Common myeloid progenitor, CD34-positive (primary cell): ENCODE results near the gene ALKBH2.

Experiments used
- CTCF ChIA-PET: fragments of 350-600 bp; sonication (Branson Sonifier 250); formaldehyde crosslinking; loops from one replicate; lab custom pipeline; 2021; ENCODE audit warnings: antibody characterized with exemption; lab: Charles Lee
- POLR2A ChIA-PET: fragments of 350-600 bp; sonication (Branson Sonifier 250); formaldehyde crosslinking; loops from one replicate; lab custom pipeline; 2021; ENCODE audit warnings: antibody characterized with exemption; lab: Charles Lee
- DNase-seq, 3 donors: peaks; one replicate each; pipeline versions ENCODE4 v3.0.0 to v3.0.0-alpha.2; 2013
- H3K27ac ChIP-seq, 2 experiments: 1 replicate in 1 of 2; 2 replicates in 1 of 2; pipeline ENCODE4 v1.7.0; 2013; ENCODE audit warnings: inconsistent platforms in 2 of 2, low read length in 2 of 2, mild to moderate bottlenecking in 2 of 2, low read depth in 1 of 2, moderate library complexity in 1 of 2; ENCODE audit not compliant: severe bottlenecking in 2 of 2, insufficient read depth in 1 of 2, poor library complexity in 1 of 2
- H3K27me3 ChIP-seq, 5 experiments: replicated peaks in 2 of 5; 1 replicate in 3 of 5; 2 replicates in 2 of 5; pipeline versions ENCODE4 v1.6.1 to v1.7.0; 2013; ENCODE audit warnings: low read length in 4 of 5, mild to moderate bottlenecking in 2 of 5, moderate library complexity in 2 of 5, inconsistent platforms in 1 of 5; ENCODE audit not compliant: insufficient read depth in 5 of 5, control insufficient read depth in 4 of 5
- H3K36me3 ChIP-seq, 4 experiments: 1 replicate in 2 of 4; 2 replicates in 2 of 4; pipeline versions ENCODE4 v1.6.1 to v1.7.0; 2013; ENCODE audit warnings: low read length in 3 of 4, control low read depth in 1 of 4, mild to moderate bottlenecking in 1 of 4; ENCODE audit not compliant: control insufficient read depth in 4 of 4, insufficient read depth in 4 of 4
- H3K4me1 ChIP-seq, 4 experiments: 1 replicate in 3 of 4; 2 replicates in 1 of 4; pipeline versions ENCODE4 v1.6.1 to v1.7.1; 2013; ENCODE audit warnings: low read length in 3 of 4, mild to moderate bottlenecking in 3 of 4, control low read depth in 1 of 4, inconsistent platforms in 1 of 4, moderate library complexity in 1 of 4; ENCODE audit not compliant: control insufficient read depth in 4 of 4, insufficient read depth in 4 of 4; ENCODE audit errors: control extremely low read depth in 1 of 4
- H3K4me3 ChIP-seq, 7 experiments: 1 replicate in 4 of 7; 2 replicates in 3 of 7; pipeline versions ENCODE4 v1.5.1 to v1.7.0; 2013; ENCODE audit warnings: mild to moderate bottlenecking in 7 of 7, low read length in 6 of 7, moderate library complexity in 6 of 7, inconsistent platforms in 2 of 7, low read depth in 2 of 7, control low read depth in 1 of 7; ENCODE audit not compliant: insufficient read depth in 4 of 7, control insufficient read depth in 1 of 7; ENCODE audit errors: extremely low read depth in 1 of 7
- H3K9me3 ChIP-seq, 5 experiments: 1 replicate in 4 of 5; 2 replicates in 1 of 5; pipeline versions ENCODE4 v1.6.1 to v1.7.1; 2013; ENCODE audit warnings: low read length in 4 of 5, mild to moderate bottlenecking in 2 of 5, inconsistent platforms in 1 of 5, low read depth in 1 of 5, moderate library complexity in 1 of 5; ENCODE audit not compliant: control insufficient read depth in 4 of 5, insufficient read depth in 2 of 5; ENCODE audit errors: control extremely low read depth in 1 of 5
- WGBS: methylation state at CpG from one replicate; pipeline ENCODE4 v1.1.5; 2013; ENCODE audit not compliant: insufficient coverage; 5-methylcytosine and 5-hydroxymethylcytosine counted together

Gene ALKBH2

GRCh38 chr12:109131154-109132050 lies 38.1 kb upstream of the ALKBH2 start:
- Histone ChIP-seq H3K27ac (no peak overlapping the region), H3K36me3 (no peaks in the 10 kb centered on the region), H3K27me3 (peaks cover 0 to 2% (median 0%) of the 10 kb centered on the region in 5 experiments), H3K4me1 (no peaks in the 10 kb centered on the region), H3K9me3 (peaks cover 0 to 4% (median 1%) of the 10 kb centered on the region in 5 experiments), H3K4me3 (no peak overlapping the region)
- CTCF ChIA-PET = interaction anchor here (0.9 to 1.9 kb wide), 4 partner anchors 12 to 19 kb away, joined by 4 to 6 read pairs (median 4); no protein-coding TSS in a partner anchor
- no peak for DNase-seq
- WGBS = 89% methylated on average over 19 of the region's 24 CpGs
- POLR2A ChIA-PET = interaction anchor here (0.6 kb wide), 1 partner anchor 9 kb away, joined by 4 read pairs; no protein-coding TSS in a partner anchor

GRCh38 chr12:109130297-109131153 lies 37.3 kb upstream of the ALKBH2 start:
- no peak for DNase-seq
- Histone ChIP-seq H3K4me1 (no peaks in the 10 kb centered on the region), H3K27ac (no peak overlapping the region), H3K36me3 (no peaks in the 10 kb centered on the region), H3K9me3 (peaks cover 0 to 2% (median 0%) of the 10 kb centered on the region in 5 experiments), H3K4me3 (no peak overlapping the region), H3K27me3 (peaks cover 0 to 2% (median 0%) of the 10 kb centered on the region in 5 experiments)
- WGBS = 93% methylated on average over 13 of the region's 15 CpGs
- CTCF ChIA-PET = interaction anchor here (1.6 kb wide), 1 partner anchor 18 kb away, joined by 6 read pairs; no protein-coding TSS in a partner anchor
- POLR2A ChIA-PET = interaction anchor here (0.6 kb wide), 1 partner anchor 8 kb away, joined by 4 read pairs; no protein-coding TSS in a partner anchor

GRCh38 chr12:109127533-109128242 lies 34.4 kb upstream of the ALKBH2 start:
- POLR2A ChIA-PET = no interaction called here
- 89% methylated on average over 12 of the region's 13 CpGs for WGBS
- no peaks in the 10 kb centered on the region for H3K36me3 ChIP-seq
- H3K4me3 ChIP-seq = no peak overlapping the region
- DNase-seq = no peak
- CTCF ChIA-PET = interaction anchor here (1.2 kb wide), 1 partner anchor 8 kb away, joined by 3 read pairs; no protein-coding TSS in a partner anchor
- peaks cover 0 to 2% (median 0%) of the 10 kb centered on the region in 5 experiments for H3K27me3 ChIP-seq
- no peaks in the 10 kb centered on the region for H3K9me3 ChIP-seq
- H3K4me1 ChIP-seq = no peaks in the 10 kb centered on the region
- no peak overlapping the region for H3K27ac ChIP-seq

GRCh38 chr12:109126784-109127183 lies 33.5 kb upstream of the ALKBH2 start:
- DNase-seq = no peak
- ChIA-PET POLR2A (no interaction called here), CTCF (interaction anchor here (1.0 kb wide), 1 partner anchor 14 kb away, joined by 4 read pairs; no protein-coding TSS in a partner anchor)
- WGBS = 94% methylated on average over 3 of the region's 3 CpGs
- H3K9me3 ChIP-seq = no peaks in the 10 kb centered on the region
- H3K27ac ChIP-seq = no peak overlapping the region
- no peak overlapping the region for H3K4me3 ChIP-seq
- H3K4me1 ChIP-seq = no peaks in the 10 kb centered on the region
- no peaks in the 10 kb centered on the region for H3K36me3 ChIP-seq
- H3K27me3 ChIP-seq = peaks cover 0 to 2% (median 0%) of the 10 kb centered on the region in 5 experiments

- Histone ChIP-seq H3K9me3 (no peaks in the 10 kb centered on the region), H3K27ac (no peak overlapping the region), H3K4me3 (no peak overlapping the region), H3K4me1 (no peaks in the 10 kb centered on the region), H3K27me3 (peaks cover 0 to 2% (median 0%) of the 10 kb centered on the region in 5 experiments), H3K36me3 (no peaks in the 10 kb centered on the region)
- ChIA-PET CTCF (interaction anchor here (1.0 to 1.4 kb wide), 2 partner anchors 13 to 14 kb away, joined by 4 read pairs; no protein-coding TSS in a partner anchor), POLR2A (no interaction called here)
- no peak for DNase-seq
- WGBS = 98% methylated on average over 6 of the region's 7 CpGs
Observed at GRCh38 chr12:109125791-109126190, 32.5 kb upstream of the ALKBH2 start.

- 94% methylated on average over 8 of the region's 12 CpGs for WGBS
- POLR2A ChIA-PET = no interaction called here
- no peak for DNase-seq
- Histone ChIP-seq H3K27me3 (peaks cover 0 to 2% (median 0%) of the 10 kb centered on the region in 5 experiments), H3K9me3 (no peaks in the 10 kb centered on the region), H3K36me3 (no peaks in the 10 kb centered on the region), H3K27ac (no peak overlapping the region), H3K4me3 (no peak overlapping the region), H3K4me1 (no peaks in the 10 kb centered on the region)
- CTCF ChIA-PET = interaction anchor here (1.3 to 1.4 kb wide), 2 partner anchors 13 to 30 kb away, joined by 3 to 4 read pairs; no protein-coding TSS in a partner anchor
Observed at GRCh38 chr12:109124878-109125648, 31.8 kb upstream of the ALKBH2 start.
